ENCODE data around the gene CLDN6. TPM values are rescaled to one million over a fixed set of nuclear protein-coding genes. Genes with fewer than 3 reads are reported as not detected.
A peak's percentile ranks its signal among the peaks of the same experiment; 100 is the strongest.

Gene CLDN6
- total and polyA plus RNA-seq, 7 donors = 0.05 to 5.5 (median 0.45) TPM; not detected in 4

DNA sequence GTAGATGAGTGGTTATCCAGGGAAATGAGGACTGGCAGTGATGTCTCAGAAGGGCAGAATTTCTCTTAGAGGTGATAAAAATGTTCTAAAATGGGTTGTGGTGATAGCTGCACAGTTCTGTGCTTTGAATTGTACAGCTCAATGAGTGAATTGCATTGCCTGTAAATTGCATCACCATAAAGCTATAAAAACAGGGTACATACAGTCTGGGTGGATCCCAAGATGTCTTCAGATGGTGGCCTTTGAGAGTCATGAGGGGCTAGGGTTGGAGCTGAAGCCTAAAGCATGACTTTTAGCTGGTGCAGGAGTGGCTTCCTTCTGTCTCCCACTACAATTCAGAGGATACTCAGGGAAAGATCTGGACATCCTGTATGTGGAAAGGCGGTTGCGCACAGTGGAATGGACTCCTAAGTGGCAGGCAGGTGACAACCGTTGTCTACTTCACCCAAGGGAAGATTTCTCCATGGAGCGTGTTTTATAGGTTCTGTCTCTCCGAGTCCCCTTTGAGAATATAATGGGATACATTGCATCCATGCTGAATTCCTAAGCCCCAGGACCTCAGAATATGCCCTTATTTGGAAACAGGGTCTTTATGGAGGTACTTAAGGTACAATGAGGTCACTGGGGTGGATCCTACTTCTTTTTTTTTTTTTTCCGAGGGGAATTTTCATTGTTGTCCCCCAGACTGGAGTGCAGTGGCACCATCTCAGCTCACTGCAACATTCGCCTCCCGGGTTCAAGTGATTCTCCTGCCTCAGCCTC is 45.8 kb upstream of the CLDN6 start:
- DNase-seq (no peak), ATAC-seq (no peak)
- Histone ChIP-seq H3K27ac (peak overlapping the region; percentile 78), H3K27me3 (ENCODE audit: insufficient read depth in 3 of 3, low read length in 2 of 3) (no peaks in the 10 kb centered on the region), H3K9me3 (no peaks in the 10 kb centered on the region), H3K4me1 (peaks cover 48% of the 10 kb centered on the region), H3K4me3 (no peak overlapping the region), H3K36me3 (ENCODE audit: insufficient read depth in 1 of 2, low read depth in 1 of 2) (peaks cover 0 to 13% of the 10 kb centered on the region in 2 donors)
- TF ChIP-seq, protein P1, sequence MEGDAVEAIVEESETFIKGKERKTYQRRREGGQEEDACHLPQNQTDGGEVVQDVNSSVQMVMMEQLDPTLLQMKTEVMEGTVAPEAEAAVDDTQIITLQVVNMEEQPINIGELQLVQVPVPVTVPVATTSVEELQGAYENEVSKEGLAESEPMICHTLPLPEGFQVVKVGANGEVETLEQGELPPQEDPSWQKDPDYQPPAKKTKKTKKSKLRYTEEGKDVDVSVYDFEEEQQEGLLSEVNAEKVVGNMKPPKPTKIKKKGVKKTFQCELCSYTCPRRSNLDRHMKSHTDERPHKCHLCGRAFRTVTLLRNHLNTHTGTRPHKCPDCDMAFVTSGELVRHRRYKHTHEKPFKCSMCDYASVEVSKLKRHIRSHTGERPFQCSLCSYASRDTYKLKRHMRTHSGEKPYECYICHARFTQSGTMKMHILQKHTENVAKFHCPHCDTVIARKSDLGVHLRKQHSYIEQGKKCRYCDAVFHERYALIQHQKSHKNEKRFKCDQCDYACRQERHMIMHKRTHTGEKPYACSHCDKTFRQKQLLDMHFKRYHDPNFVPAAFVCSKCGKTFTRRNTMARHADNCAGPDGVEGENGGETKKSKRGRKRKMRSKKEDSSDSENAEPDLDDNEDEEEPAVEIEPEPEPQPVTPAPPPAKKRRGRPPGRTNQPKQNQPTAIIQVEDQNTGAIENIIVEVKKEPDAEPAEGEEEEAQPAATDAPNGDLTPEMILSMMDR (IDR thresholded peaks at IDR 0.05) = no peak
- intact Hi-C loops (cut with DNase I) = loop anchor here (5.0 kb wide), 1 partner anchor 33 kb away; the partner anchor contains the start of gene ZSCAN10 (in 2 of the 2)
- 90 to 98% (median 94%) methylated on average over 8 of the region's 8 CpGs for WGBS, 3 donors

DNA sequence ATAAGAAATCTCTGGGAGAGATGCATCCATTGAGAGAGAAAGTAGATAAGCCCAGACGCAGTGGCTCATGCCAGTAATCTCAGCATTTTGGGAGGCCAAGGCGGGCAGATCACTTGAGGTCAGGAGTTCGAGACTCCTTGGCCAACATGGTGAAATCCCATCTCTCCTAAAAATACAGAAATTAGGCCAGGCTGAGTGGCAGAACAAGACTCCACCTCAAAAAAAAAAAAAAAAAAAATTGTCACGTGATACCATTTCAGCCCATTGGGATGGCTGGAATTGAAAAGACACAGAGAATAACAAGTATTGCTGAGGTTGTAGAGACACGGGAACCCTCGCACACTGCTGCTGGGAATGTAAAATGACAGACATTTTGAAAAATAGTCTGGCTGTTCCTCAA is 44.6 kb upstream of the CLDN6 start:
- intact Hi-C loops (cut with DNase I) = loop anchor here (5.0 kb wide), 1 partner anchor 35 kb away; the partner anchor contains the start of gene ZSCAN10 (in 2 of the 2)
- TF ChIP-seq, protein P1 (IDR thresholded peaks at IDR 0.05) = no peak
- Histone ChIP-seq H3K9me3 (no peaks in the 10 kb centered on the region), H3K36me3 (ENCODE audit: insufficient read depth in 1 of 2, low read depth in 1 of 2) (peaks cover 0 to 2% of the 10 kb centered on the region in 2 donors), H3K4me1 (peaks cover 49% of the 10 kb centered on the region), H3K27me3 (ENCODE audit: insufficient read depth in 3 of 3, low read length in 2 of 3) (no peaks in the 10 kb centered on the region), H3K4me3 (no peak overlapping the region), H3K27ac (peak overlapping the region; percentile 33)
- ATAC-seq = peak in 1 of 4 donors; percentile 1
- 43 to 77% (median 52%) methylated on average over 6 of the region's 6 CpGs for WGBS, 3 donors
- DNase-seq = no peak

DNA sequence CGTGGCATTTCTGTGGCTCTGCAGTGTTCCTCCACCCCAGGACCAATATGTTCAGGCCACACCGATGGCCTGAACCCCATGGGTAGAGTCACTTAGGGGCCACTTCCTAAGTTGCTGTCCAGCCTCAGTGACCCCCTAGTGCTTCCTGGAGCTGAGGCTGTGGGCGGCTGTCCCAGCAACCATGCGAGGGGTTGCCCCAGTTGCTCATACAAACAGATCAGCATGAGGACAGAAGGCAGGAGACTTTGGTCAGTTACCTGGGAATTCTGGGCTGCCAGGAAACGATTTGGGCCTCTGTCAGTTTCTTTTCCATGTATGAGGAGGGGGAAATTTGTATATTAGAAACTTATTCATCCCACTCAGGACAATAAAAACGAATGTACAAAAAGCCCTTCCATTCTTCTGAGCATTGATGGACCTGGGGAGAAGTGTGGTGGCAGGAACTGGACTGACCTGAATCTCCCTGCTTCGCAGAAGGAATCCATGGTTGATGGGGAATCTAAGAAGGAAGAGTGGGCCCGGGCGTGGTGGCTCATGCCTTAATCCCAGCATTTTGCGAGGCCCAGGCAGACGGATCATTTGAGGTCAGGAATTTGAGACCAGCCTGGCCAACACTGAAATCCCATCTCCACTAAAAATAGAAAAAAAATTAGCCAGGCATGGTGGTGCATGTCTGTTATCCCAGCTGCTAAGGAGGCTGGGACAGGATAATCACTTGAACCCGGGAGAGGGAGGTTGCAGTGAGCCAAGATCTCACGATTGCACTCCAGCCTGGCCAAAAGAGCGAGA is 42.5 kb upstream of the CLDN6 start:
- ATAC-seq (peak in 1 of 4 donors; percentile 31), DNase-seq (no peak)
- no peaks in the 10 kb centered on the region for H3K36me3 ChIP-seq (ENCODE audit: insufficient read depth in 1 of 2, low read depth in 1 of 2)
- peaks cover 47% of the 10 kb centered on the region for H3K4me1 ChIP-seq
- no peaks in the 10 kb centered on the region for H3K9me3 ChIP-seq
- TF ChIP-seq, protein P1 (IDR thresholded peaks at IDR 0.05) = no peak
- no peaks in the 10 kb centered on the region for H3K27me3 ChIP-seq (ENCODE audit: insufficient read depth in 3 of 3, low read length in 2 of 3)
- 37 to 39% (median 39%) methylated on average over 14 of the region's 14 CpGs for WGBS, 3 donors
- peak overlapping the region; percentile 76 for H3K27ac ChIP-seq
- intact Hi-C loops (cut with DNase I) = loop anchor here (5.0 kb wide), 1 partner anchor 37 kb away; the partner anchor contains the start of gene ZSCAN10 (in 2 of the 2)
- no peak overlapping the region for H3K4me3 ChIP-seq

DNA sequence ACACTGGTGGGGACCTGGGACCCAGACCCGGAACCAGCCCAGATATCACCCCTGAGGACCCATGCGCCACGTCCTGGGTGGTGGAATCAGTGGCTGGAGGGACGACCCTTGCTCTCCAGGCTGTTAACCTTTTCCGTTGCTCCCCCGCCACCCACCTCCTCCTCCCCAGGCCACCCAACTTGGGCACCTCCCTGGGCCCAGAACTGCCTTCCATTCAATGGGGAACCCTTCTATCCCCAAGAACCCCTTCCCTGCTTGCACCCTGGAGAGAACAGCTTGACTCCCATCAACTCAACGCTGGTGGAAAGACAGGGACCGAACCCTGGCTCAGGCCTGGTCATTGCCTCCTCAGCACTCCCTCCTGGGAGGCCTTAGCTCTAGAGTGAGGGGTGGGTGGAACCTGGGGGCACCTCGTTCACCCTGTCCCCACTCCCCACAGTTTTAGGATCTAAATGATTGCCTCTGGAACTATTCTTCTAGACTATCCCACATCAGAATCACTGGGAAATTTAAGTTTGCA is 41.8 kb upstream of the CLDN6 start:
- DNase-seq (no peak), ATAC-seq (no peak)
- Histone ChIP-seq H3K4me1 (peaks cover 40% of the 10 kb centered on the region), H3K36me3 (ENCODE audit: insufficient read depth in 1 of 2, low read depth in 1 of 2) (no peaks in the 10 kb centered on the region), H3K27me3 (ENCODE audit: insufficient read depth in 3 of 3, low read length in 2 of 3) (no peaks in the 10 kb centered on the region), H3K4me3 (peak overlapping the region; percentile 90), H3K27ac (peak overlapping the region; percentile 76), H3K9me3 (no peaks in the 10 kb centered on the region)
- TF ChIP-seq, protein P1 (IDR thresholded peaks at IDR 0.05) = no peak
- intact Hi-C loops (cut with DNase I) = loop anchor here (1.0 to 5.0 kb wide), 5 partner anchors 38 to 111 kb away; partner anchors contain the start of gene ZSCAN10 (in 2 of the 2)
- 41 to 47% (median 42%) methylated on average over 9 of the region's 9 CpGs for WGBS, 3 donors

Measured in psoas muscle (tissue), 8 donors.